AG10803 (cell line): ENCODE results near the gene ODC1.

ENCODE experiments used
- DNase-seq: peaks from one replicate; pipeline ENCODE4 v3.0.0; 2010; ENCODE audit warnings: low read depth
- H3K4me3 ChIP-seq: 2 replicates; pipeline ENCODE4 v1.5.1; 2011; ENCODE audit warnings: mild to moderate bottlenecking, low read length, control low read depth
- CTCF ChIP-seq: conservative IDR thresholded peaks from 2 replicates; pipeline ENCODE4 v1.5.1; 2011; ENCODE audit warnings: mild to moderate bottlenecking, low read length, control low read depth, inconsistent platforms

The ODC1 gene

GRCh38 chr2:10407841-10408648, 40.1 kb downstream of the ODC1 start:
- peak; percentile 48 for DNase-seq
- no peak overlapping the region for H3K4me3 ChIP-seq
- TF ChIP-seq CTCF: no peak

- no peak for DNase-seq
- no peak overlapping the region for H3K4me3 ChIP-seq
- TF ChIP-seq CTCF: no peak
These were observed 40.7 kb downstream of the ODC1 start for GRCh38 chr2:10407432-10407831.

GRCh38 chr2:10406491-10407188, 41.5 kb downstream of the ODC1 start:
- no peak overlapping the region for H3K4me3 ChIP-seq
- TF ChIP-seq CTCF: no peak
- DNase-seq: no peak

- H3K4me3 ChIP-seq: no peak overlapping the region; the same call in 1 of the 2 replicates
- no peak for TF ChIP-seq CTCF
- peak; percentile 43 for DNase-seq
These were observed 42.1 kb downstream of the ODC1 start for GRCh38 chr2:10406016-10406415.

GRCh38 chr2:10405448-10405847, 42.7 kb downstream of the ODC1 start:
- DNase-seq: peak; percentile 99
- no peak; the same call in 1 of the 2 replicates for TF ChIP-seq CTCF
- H3K4me3 ChIP-seq: peak overlapping the region; percentile 24

GRCh38 chr2:10404324-10405143, 43.6 kb downstream of the ODC1 start:
- DNase-seq: peak; percentile 65
- TF ChIP-seq CTCF: no peak
- no peak overlapping the region for H3K4me3 ChIP-seq
